Measurements from ENCODE around the gene SOX18. TPM values are rescaled to one million over a fixed set of nuclear protein-coding genes. Genes with fewer than 3 reads are reported as not detected.

SOX18 gene
- total RNA-seq, 1 experiment from 2014 or later = 0.16 TPM

DNA sequence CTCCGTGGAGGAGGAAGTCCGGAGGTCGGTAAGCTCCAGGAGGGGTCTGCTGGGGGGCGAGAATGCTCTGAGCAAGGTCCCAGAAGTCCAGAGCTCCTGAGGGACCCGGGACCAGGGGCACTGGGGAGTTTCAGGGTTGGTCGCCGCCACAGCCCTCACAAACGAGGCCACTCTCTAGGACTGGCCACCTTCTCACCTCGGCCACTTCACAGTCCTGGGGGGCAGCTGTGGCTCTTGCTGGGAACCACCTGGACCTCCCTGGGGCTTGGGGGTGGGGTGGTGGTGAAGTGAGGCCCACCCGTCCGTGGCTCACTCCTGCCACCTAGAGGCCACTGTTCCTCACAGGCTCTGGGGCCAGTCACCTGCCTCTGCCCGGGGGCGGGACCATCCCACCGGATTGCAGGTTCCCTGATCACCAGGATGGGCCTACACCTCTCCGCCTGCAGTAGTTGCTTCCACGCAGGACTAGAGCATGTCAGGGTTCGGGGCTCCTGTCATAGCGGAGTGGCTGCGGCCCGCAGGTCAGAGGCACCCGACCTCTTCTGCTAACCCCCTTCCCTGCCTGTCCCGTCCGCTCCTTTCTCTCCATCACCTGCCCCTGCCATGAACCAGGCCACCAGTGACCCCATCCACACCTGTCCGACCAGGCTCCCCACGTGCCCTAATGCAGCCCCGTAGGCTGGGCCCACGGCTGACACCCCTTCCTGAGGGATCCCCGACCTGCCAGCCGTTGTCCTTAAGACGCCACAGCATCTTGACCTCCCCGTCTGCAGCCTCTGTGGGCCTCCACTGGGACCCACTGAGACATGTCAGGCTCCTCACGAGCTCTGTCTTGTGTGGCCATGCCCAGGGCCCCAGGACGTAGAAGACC, 8.4 kb upstream of the SOX18 start:
- no TSS peak for BruUV-seq (replicated peaks)
- H3K4me1 Mint-ChIP-seq (ENCODE audit: insufficient read depth, unreplicated experiment) = peaks cover 13% of the 10 kb centered on the region
- ChIA-PET CTCF (interaction anchor here (0.6 to 13.7 kb wide), 24 partner anchors 8 to 1043 kb away, joined by 3 to 284 read pairs (median 4); partner anchors contain the start of genes C20orf204, PRPF6 and SAMD10), POLR2A (interaction anchor here (0.8 to 1.3 kb wide), 4 partner anchors 8 to 77 kb away, joined by 3 to 5 read pairs (median 4); partner anchors contain the start of gene PRPF6)
- DNase-seq (ENCODE audit: unreplicated experiment) = peak; percentile 78
- intact Hi-C loops (cut with micrococcal nuclease) = loop anchor here (1.0 kb wide), 1 partner anchor 19 kb away; no protein-coding TSS in a partner anchor
- H3K9me3 Mint-ChIP-seq (ENCODE audit: unreplicated experiment) = no peaks in the 10 kb centered on the region
- H3K27ac Mint-ChIP-seq (ENCODE audit: low read depth, unreplicated experiment) = no peak overlapping the region
- no peaks in the 10 kb centered on the region for H3K27me3 Mint-ChIP-seq (ENCODE audit: insufficient read depth, unreplicated experiment)
- TF ChIP-seq, protein P1, sequence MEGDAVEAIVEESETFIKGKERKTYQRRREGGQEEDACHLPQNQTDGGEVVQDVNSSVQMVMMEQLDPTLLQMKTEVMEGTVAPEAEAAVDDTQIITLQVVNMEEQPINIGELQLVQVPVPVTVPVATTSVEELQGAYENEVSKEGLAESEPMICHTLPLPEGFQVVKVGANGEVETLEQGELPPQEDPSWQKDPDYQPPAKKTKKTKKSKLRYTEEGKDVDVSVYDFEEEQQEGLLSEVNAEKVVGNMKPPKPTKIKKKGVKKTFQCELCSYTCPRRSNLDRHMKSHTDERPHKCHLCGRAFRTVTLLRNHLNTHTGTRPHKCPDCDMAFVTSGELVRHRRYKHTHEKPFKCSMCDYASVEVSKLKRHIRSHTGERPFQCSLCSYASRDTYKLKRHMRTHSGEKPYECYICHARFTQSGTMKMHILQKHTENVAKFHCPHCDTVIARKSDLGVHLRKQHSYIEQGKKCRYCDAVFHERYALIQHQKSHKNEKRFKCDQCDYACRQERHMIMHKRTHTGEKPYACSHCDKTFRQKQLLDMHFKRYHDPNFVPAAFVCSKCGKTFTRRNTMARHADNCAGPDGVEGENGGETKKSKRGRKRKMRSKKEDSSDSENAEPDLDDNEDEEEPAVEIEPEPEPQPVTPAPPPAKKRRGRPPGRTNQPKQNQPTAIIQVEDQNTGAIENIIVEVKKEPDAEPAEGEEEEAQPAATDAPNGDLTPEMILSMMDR (IDR thresholded peaks at IDR 0.05; ENCODE audit: unreplicated experiment) = peak; percentile 85
- no peaks in the 10 kb centered on the region for H3K36me3 Mint-ChIP-seq (ENCODE audit: insufficient read depth, unreplicated experiment)
- H3K4me3 Mint-ChIP-seq (ENCODE audit: unreplicated experiment) = no peak overlapping the region

DNA sequence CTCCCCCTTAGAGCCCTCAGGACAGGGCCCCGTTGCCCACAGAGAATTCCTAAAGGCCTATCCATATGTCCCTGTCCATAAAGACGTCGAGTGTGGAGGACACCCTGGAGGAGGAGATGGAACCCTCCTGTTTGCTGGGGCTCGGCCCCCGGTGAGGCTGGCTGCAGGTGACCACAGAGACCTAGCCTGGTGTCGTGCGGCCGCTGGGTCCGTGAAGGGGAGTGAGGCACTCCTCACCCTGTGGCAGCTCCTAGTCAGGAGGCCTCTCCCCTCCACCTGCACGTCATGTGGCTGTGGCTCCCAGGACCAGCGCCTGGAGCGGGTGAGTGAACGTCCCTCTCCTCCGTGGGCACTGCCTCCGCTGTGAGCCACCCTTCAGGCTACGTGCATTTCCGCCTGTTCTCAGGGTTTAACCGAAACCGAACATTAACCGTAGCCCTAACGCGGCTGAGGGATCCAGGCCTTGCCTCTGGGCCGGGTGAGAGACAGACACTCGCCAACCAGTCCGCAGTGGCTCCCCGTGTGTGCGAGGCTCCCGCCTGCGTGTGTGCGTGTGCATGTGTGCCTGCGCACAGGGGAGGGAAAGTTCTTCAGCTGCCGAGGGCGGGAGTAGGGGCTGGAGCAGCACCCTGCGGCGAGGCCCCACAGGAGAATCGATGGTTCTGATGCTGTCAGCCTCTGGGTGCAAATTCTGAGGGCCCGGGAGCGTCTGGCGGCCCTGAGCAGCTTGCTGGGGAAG, 7.6 kb upstream of the SOX18 start:
- Mint-ChIP-seq H3K4me3 (ENCODE audit: unreplicated experiment) (no peak overlapping the region), H3K27ac (ENCODE audit: low read depth, unreplicated experiment) (no peak overlapping the region), H3K9me3 (ENCODE audit: unreplicated experiment) (no peaks in the 10 kb centered on the region), H3K27me3 (ENCODE audit: insufficient read depth, unreplicated experiment) (no peaks in the 10 kb centered on the region), H3K36me3 (ENCODE audit: insufficient read depth, unreplicated experiment) (no peaks in the 10 kb centered on the region), H3K4me1 (ENCODE audit: insufficient read depth, unreplicated experiment) (peaks cover 13% of the 10 kb centered on the region)
- no peak for DNase-seq (ENCODE audit: unreplicated experiment)
- BruUV-seq (replicated peaks) = no TSS peak
- POLR2A ChIA-PET = interaction anchor here (0.8 to 1.3 kb wide), 3 partner anchors 9 to 76 kb away, joined by 3 to 5 read pairs (median 5); partner anchors contain the start of gene PRPF6
- intact Hi-C loops (cut with micrococcal nuclease) = loop anchor here (1.0 kb wide), 1 partner anchor 18 kb away; no protein-coding TSS in a partner anchor
- CTCF ChIA-PET = interaction anchor here (0.6 to 13.7 kb wide), 22 partner anchors 8 to 1042 kb away, joined by 3 to 284 read pairs (median 3); partner anchors contain the start of genes C20orf204, PRPF6 and SAMD10
- TF ChIP-seq, protein P1 (IDR thresholded peaks at IDR 0.05; ENCODE audit: unreplicated experiment) = no peak

DNA sequence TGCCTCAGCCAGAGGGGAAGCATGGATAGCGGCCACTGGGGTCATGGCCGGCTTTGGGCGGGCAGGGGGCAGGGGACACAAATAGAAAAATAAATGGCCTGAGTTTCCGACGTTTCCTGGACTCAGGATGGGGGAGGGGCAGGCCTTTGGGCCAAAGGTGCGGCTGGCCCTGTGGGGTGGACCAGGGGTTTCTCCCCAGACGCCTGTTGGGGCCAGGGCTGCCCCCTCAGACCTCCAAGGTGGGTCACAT, 7.1 kb upstream of the SOX18 start:
- H3K27ac Mint-ChIP-seq (ENCODE audit: low read depth, unreplicated experiment) = no peak overlapping the region
- intact Hi-C loops (cut with micrococcal nuclease) = no loop called here
- H3K27me3 Mint-ChIP-seq (ENCODE audit: insufficient read depth, unreplicated experiment) = no peaks in the 10 kb centered on the region
- no TSS peak for BruUV-seq (replicated peaks)
- no peak for DNase-seq (ENCODE audit: unreplicated experiment)
- TF ChIP-seq, protein P1 (IDR thresholded peaks at IDR 0.05; ENCODE audit: unreplicated experiment) = no peak
- H3K36me3 Mint-ChIP-seq (ENCODE audit: insufficient read depth, unreplicated experiment) = no peaks in the 10 kb centered on the region
- H3K4me3 Mint-ChIP-seq (ENCODE audit: unreplicated experiment) = no peak overlapping the region
- peaks cover 13% of the 10 kb centered on the region for H3K4me1 Mint-ChIP-seq (ENCODE audit: insufficient read depth, unreplicated experiment)
- H3K9me3 Mint-ChIP-seq (ENCODE audit: unreplicated experiment) = no peaks in the 10 kb centered on the region
- CTCF ChIA-PET = interaction anchor here (0.7 to 13.7 kb wide), 4 partner anchors 8 to 201 kb away, joined by 3 to 284 read pairs (median 18); partner anchors contain the start of genes C20orf204, PRPF6 and SAMD10
- POLR2A ChIA-PET = interaction anchor here (1.3 kb wide), 1 partner anchor 76 kb away, joined by 5 read pairs; the partner anchor contains the start of gene PRPF6

Data from MCF 10A (cell line).